ENCODE measurements around the gene ST6GAL2. TPM values are rescaled to one million over a fixed set of nuclear protein-coding genes. Genes with fewer than 3 reads are reported as not detected.

The ST6GAL2 gene
- total RNA-seq, 6 donors from 2014 or later: under 0.01 to 2.9 (median 1.4) TPM

- no peaks in the 10 kb centered on the region for H3K9me3 ChIP-seq
- TF ChIP-seq EP300 (IDR thresholded peaks at IDR 0.05) (no peak), CTCF (IDR thresholded peaks at IDR 0.05) (no peak), POLR2AphosphoS5 (IDR thresholded peaks at IDR 0.05) (no peak), POLR2A (IDR thresholded peaks at IDR 0.05) (no peak)
- H3K27me3 ChIP-seq: no peaks in the 10 kb centered on the region
- no peak for ATAC-seq (ENCODE audit: low FRiP score in 2 of 2)
- H3K27ac ChIP-seq: no peak overlapping the region
- DNase-seq: peak in 1 of 2 donors; percentile 71
- H3K36me3 ChIP-seq: no peaks in the 10 kb centered on the region
- no peaks in the 10 kb centered on the region for H3K4me1 ChIP-seq
- H3K4me3 ChIP-seq: no peak overlapping the region
- WGBS, 2 donors: 94 to 95% methylated on average over 25 to 48 of the region's 63 CpGs
These were observed 42.7 kb downstream of the ST6GAL2 start for GRCh38 chr2:106843001-106843909.

DNA sequence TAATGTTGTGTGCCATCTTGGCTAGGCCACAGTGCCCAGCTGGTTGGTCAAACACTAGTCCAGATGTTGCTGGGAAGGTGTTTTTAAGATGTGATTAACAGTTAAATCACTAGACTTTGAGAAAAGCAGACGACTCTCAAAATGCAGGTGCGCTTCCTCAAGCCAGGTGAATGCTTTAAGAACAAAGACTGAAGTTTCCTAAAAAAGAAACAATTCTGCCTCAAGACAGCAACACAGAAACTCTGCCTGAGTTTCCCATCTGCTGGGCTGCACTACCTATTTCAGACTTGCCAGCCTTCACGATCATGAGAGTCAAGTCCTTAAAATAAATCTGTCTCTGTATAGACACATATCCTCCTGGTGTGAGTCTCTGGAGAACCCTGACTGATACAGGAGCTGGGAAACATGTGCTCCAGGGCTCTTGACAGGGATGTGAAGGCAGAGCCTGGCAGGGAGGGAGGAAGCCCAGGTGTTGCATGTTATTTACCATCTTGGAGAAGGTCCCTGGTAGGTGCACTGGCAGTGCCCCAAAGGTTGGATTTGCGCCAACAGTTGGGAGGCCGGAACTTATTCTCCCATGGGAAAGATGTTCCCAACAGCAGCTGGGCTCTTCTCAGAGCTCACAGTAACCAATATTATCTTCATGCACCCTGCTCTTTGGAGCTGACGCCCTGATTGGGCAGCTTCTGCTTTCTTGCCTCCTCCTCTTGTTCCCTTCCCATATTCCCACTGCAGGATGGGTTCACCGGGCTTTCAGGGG, 43.9 kb downstream of the ST6GAL2 start:
- H3K9me3 ChIP-seq: no peaks in the 10 kb centered on the region
- no peak for TF ChIP-seq POLR2AphosphoS5 (IDR thresholded peaks at IDR 0.05)
- H3K27me3 ChIP-seq: no peaks in the 10 kb centered on the region
- H3K4me3 ChIP-seq: no peak overlapping the region
- ATAC-seq (ENCODE audit: low FRiP score in 2 of 2) (no peak), DNase-seq (no peak)
- H3K36me3 ChIP-seq: no peaks in the 10 kb centered on the region
- 77 to 87% methylated on average over 7 of the region's 7 CpGs for WGBS, 2 donors
- H3K4me1 ChIP-seq: no peaks in the 10 kb centered on the region
- no peak overlapping the region for H3K27ac ChIP-seq

- Histone ChIP-seq H3K27ac (no peak overlapping the region), H3K9me3 (no peaks in the 10 kb centered on the region), H3K4me1 (no peaks in the 10 kb centered on the region), H3K36me3 (no peaks in the 10 kb centered on the region), H3K27me3 (no peaks in the 10 kb centered on the region), H3K4me3 (no peak overlapping the region)
- TF ChIP-seq POLR2AphosphoS5 (IDR thresholded peaks at IDR 0.05): no peak
- no peak for TF ChIP-seq POLR2A (IDR thresholded peaks at IDR 0.05)
- TF ChIP-seq EP300 (IDR thresholded peaks at IDR 0.05): no peak
- TF ChIP-seq CTCF (IDR thresholded peaks at IDR 0.05): no peak
- 47 to 54% methylated on average over 2 of the region's 2 CpGs for WGBS, 2 donors
- ATAC-seq (ENCODE audit: low FRiP score in 2 of 2) (no peak), DNase-seq (no peak)
These were observed 45.1 kb downstream of the ST6GAL2 start for GRCh38 chr2:106840818-106841217.

GRCh38 chr2:106839849-106840595, 45.9 kb downstream of the ST6GAL2 start:
- H3K27me3 ChIP-seq: no peaks in the 10 kb centered on the region
- ATAC-seq (ENCODE audit: low FRiP score in 2 of 2): no peak
- H3K4me3 ChIP-seq: no peak overlapping the region
- peak in 1 of 2 donors; percentile 26 for DNase-seq
- no peaks in the 10 kb centered on the region for H3K9me3 ChIP-seq
- TF ChIP-seq POLR2AphosphoS5 (IDR thresholded peaks at IDR 0.05) (no peak), CTCF (IDR thresholded peaks at IDR 0.05) (peak in 2 of 6 experiments; percentile 7 to 29), POLR2A (IDR thresholded peaks at IDR 0.05) (no peak), EP300 (IDR thresholded peaks at IDR 0.05) (no peak)
- WGBS, 2 donors: 40 to 44% methylated on average over 7 of the region's 7 CpGs
- H3K4me1 ChIP-seq: no peaks in the 10 kb centered on the region
- no peaks in the 10 kb centered on the region for H3K36me3 ChIP-seq
- no peak overlapping the region for H3K27ac ChIP-seq

DNA sequence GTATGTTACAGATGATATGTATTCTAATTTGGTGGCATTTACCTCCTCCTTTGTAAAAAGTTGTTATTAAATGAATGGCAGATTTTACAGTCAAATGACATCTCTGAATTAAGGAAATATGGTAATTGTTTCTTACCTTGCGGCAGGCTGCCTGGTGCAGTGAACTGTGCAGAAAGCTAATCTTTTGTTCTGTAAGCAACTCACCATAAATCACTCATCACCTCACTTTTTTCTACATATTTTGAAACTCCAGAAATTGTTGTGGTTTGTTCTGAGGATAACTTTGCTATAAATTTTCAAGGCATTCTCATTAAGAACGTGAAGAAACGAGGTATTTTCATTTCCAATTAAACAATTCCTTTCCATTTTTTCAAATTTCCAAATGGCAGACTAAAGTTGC, 52.7 kb downstream of the ST6GAL2 start:
- 46 to 66% methylated on average over 3 of the region's 3 CpGs for WGBS, 2 donors
- H3K9me3 ChIP-seq: no peaks in the 10 kb centered on the region
- no peaks in the 10 kb centered on the region for H3K36me3 ChIP-seq
- ATAC-seq (ENCODE audit: low FRiP score in 2 of 2) (no peak), DNase-seq (no peak)
- TF ChIP-seq POLR2A (IDR thresholded peaks at IDR 0.05): no peak
- TF ChIP-seq POLR2AphosphoS5 (IDR thresholded peaks at IDR 0.05): no peak
- no peak for TF ChIP-seq CTCF (IDR thresholded peaks at IDR 0.05)
- no peak for TF ChIP-seq EP300 (IDR thresholded peaks at IDR 0.05)
- no peak overlapping the region for H3K27ac ChIP-seq
- H3K4me1 ChIP-seq: no peaks in the 10 kb centered on the region
- no peaks in the 10 kb centered on the region for H3K27me3 ChIP-seq
- H3K4me3 ChIP-seq: no peak overlapping the region
